Endothelial cell of umbilical vein (primary cell): Measurements from ENCODE around the gene AMFR. TPM values are rescaled to one million over a fixed set of nuclear protein-coding genes. Genes with fewer than 3 reads are reported as not detected.

Experiments
- BruUV-seq: library from RNA; stranded (reverse); fragments of 400-500 nt; replicated peaks from 2 replicates; lab custom pipeline; 2021; lab: Mats Ljungman, UMichigan
- CTCF ChIA-PET: fragments of 300-600, 350-600 bp; sonication (Branson Sonifier 250); formaldehyde crosslinking; loops from one replicate; lab custom pipeline; 2021; ENCODE audit warnings: antibody characterized with exemption, inconsistent platforms; lab: Charles Lee
- POLR2A ChIA-PET: fragments of 300-600, 350-600 bp; sonication (Branson Sonifier 250); formaldehyde crosslinking; loops from one replicate; lab custom pipeline; 2021; ENCODE audit warnings: antibody characterized with exemption, inconsistent platforms; lab: Charles Lee
- DNase-seq: peaks from one replicate; pipeline ENCODE4 v3.0.0-alpha.2; 2011; ENCODE audit warnings: low read depth, low spot score
- FAIRE-seq: peaks from 2 replicates; lab custom pipeline; 2011; peaks lifted over from hg19 to GRCh38; lab: Jason Lieb, UNC
- H2AFZ ChIP-seq: 2 replicates; pipeline ENCODE4 v1.6.0; 2012; ENCODE audit warnings: low read depth, low read length, control low read depth, inconsistent platforms
- H3K27ac ChIP-seq: 2 replicates; pipeline ENCODE4 v1.5.1; 2011; ENCODE audit warnings: low read depth, mild to moderate bottlenecking, control low read depth, low read length, moderate library complexity; ENCODE audit not compliant: insufficient read depth
- H3K27me3 ChIP-seq, 2 experiments: 2 replicates each; pipeline versions ENCODE4 v1.6.0 to v1.6.1; 2011; ENCODE audit warnings: low read length in 2 of 2, mixed read lengths in 1 of 2; ENCODE audit not compliant: control insufficient read depth in 2 of 2, insufficient read depth in 2 of 2
- H3K36me3 ChIP-seq, 2 experiments: 2 replicates in 1 of 2; 3 replicates in 1 of 2; pipeline ENCODE4 v1.5.1; 2011; ENCODE audit warnings: low read length in 2 of 2, mild to moderate bottlenecking in 1 of 2, moderate library complexity in 1 of 2; ENCODE audit not compliant: control insufficient read depth in 2 of 2, insufficient read depth in 2 of 2; ENCODE audit errors: extremely low read depth in 1 of 2
- H3K4me1 ChIP-seq: 3 replicates; pipeline ENCODE4 v1.5.1; 2011; ENCODE audit warnings: mild to moderate bottlenecking, low read length; ENCODE audit not compliant: control insufficient read depth, insufficient read depth; ENCODE audit errors: extremely low read depth
- H3K4me2 ChIP-seq: 2 replicates; pipeline ENCODE4 v1.6.1; 2011; ENCODE audit warnings: low read length, control low read depth, mixed read lengths; ENCODE audit not compliant: insufficient read depth
- H3K4me3 ChIP-seq, 3 experiments: fragments of 200-600 bp in 1 of 3; sonication (generic), shearing (Covaris generic) in 1 of 3; replicated peaks in 1 of 3; 2 replicates each; pipeline ENCODE4 v1.5.1; 2011 to 2016; ENCODE audit warnings: control low read depth in 3 of 3, low read length in 3 of 3, mild to moderate bottlenecking in 2 of 3, inconsistent platforms in 1 of 3, low read depth in 1 of 3, moderate library complexity in 1 of 3; ENCODE audit not compliant: insufficient read depth in 1 of 3
- H3K79me2 ChIP-seq: 2 replicates; pipeline ENCODE4 v1.6.0; 2012; ENCODE audit warnings: low read length, inconsistent platforms; ENCODE audit not compliant: control insufficient read depth, insufficient read depth
- H3K9ac ChIP-seq: replicated peaks from 2 replicates; pipeline ENCODE3; 2011; ENCODE audit warnings: low read length, control low read depth; ENCODE audit not compliant: insufficient read depth; ENCODE audit errors: extremely low read depth
- H3K9me1 ChIP-seq: replicated peaks from 3 replicates; pipeline ENCODE4 v1.6.0; 2011; ENCODE audit warnings: mild to moderate bottlenecking, low read length; ENCODE audit not compliant: control insufficient read depth, insufficient read depth; ENCODE audit errors: extremely low read depth
- H3K9me3 ChIP-seq: replicated peaks from 2 replicates; pipeline ENCODE4 v1.5.1; 2012; ENCODE audit warnings: low read length, inconsistent platforms; ENCODE audit not compliant: control insufficient read depth, insufficient read depth
- H4K20me1 ChIP-seq: replicated peaks from 2 replicates; pipeline ENCODE3; 2011; ENCODE audit warnings: mild to moderate bottlenecking, low read length; ENCODE audit not compliant: control insufficient read depth, insufficient read depth; ENCODE audit errors: extremely low read depth
- CTCF ChIP-seq, 2 donors: IDR thresholded peaks; 1 replicate in 1 of 2; 2 replicates in 1 of 2; pipeline ENCODE4 v1.5.1; 2011; ENCODE audit warnings: low read length in 2 of 2, mild to moderate bottlenecking in 2 of 2, moderate library complexity in 2 of 2, control low read depth in 1 of 2, inconsistent platforms in 1 of 2, low read depth in 1 of 2; ENCODE audit not compliant: insufficient read depth in 1 of 2; ENCODE audit errors: extremely low read depth in 1 of 2
- EZH2 ChIP-seq: IDR thresholded peaks from 2 replicates; pipeline ENCODE4 v1.6.1; 2012; ENCODE audit warnings: borderline replicate concordance, low read depth, mild to moderate bottlenecking, moderate library complexity, low read length, inconsistent platforms; ENCODE audit not compliant: severe bottlenecking
- FOS ChIP-seq: IDR thresholded peaks from 2 replicates; pipeline ENCODE4 v1.6.1; 2011; ENCODE audit warnings: mild to moderate bottlenecking, low read length, moderate library complexity, borderline replicate concordance; ENCODE audit not compliant: insufficient read depth
- GATA2 ChIP-seq: IDR thresholded peaks from 2 replicates; pipeline ENCODE4 v1.7.0; 2011; ENCODE audit warnings: low read depth, mild to moderate bottlenecking, moderate library complexity, mixed read lengths, low read length; ENCODE audit not compliant: insufficient read length, insufficient read depth
- JUN ChIP-seq: IDR thresholded peaks from 2 replicates; pipeline ENCODE4 v1.6.1; 2011; ENCODE audit warnings: borderline replicate concordance, low read depth; ENCODE audit not compliant: insufficient read length, insufficient read depth
- MAX ChIP-seq: IDR thresholded peaks from 2 replicates; pipeline ENCODE4 v1.6.1; 2011; ENCODE audit not compliant: insufficient read depth, insufficient read length
- MYC ChIP-seq: IDR thresholded peaks from one replicate; pipeline ENCODE4 v1.6.1; 2011; ENCODE audit warnings: mild to moderate bottlenecking, low read depth, low read length
- POLR2A ChIP-seq: IDR thresholded peaks from 2 replicates; pipeline ENCODE4 v1.6.1; 2012; ENCODE audit warnings: low read depth, mild to moderate bottlenecking, control low read depth, low read length
- POLR2AphosphoS5 ChIP-seq: IDR thresholded peaks from 2 replicates; pipeline ENCODE4 v1.6.1; 2012; ENCODE audit warnings: low read depth, mild to moderate bottlenecking, control low read depth, low read length, moderate library complexity; ENCODE audit not compliant: insufficient read depth
- dilution Hi-C: fragments of 300-500 bp; cut with MboI; formaldehyde crosslinking; loops from one replicate; pipeline ENCODE4 v1.15.0; 2019; ENCODE audit warnings: low sequenced_read_pairs; ENCODE audit not compliant: extremely low pct_ligation_motif_present
- intact Hi-C: fragments of 100-400 bp; cut with micrococcal nuclease; formaldehyde crosslinking; loops from one replicate; pipeline ENCODE4 v1.10.0; 2022
- polyA plus RNA-seq, 4 experiments: library from polyadenylated mRNA; depleted of rRNA in 3 of 4; stranded (reverse) in 3 of 4; unstranded in 1 of 4; fragments of >200 nt; gene quantifications; 2 replicates each; pipeline versions ENCODE4 v1.2.1 to v1.2.3, GENCODE V29; 2011 to 2012; ENCODE audit warnings: missing spikeins in 1 of 4
- total RNA-seq: library from RNA; stranded (reverse); gene quantifications from 2 replicates; pipeline ENCODE4 v1.2.3, GENCODE V29; 2021

Gene AMFR
- total and polyA plus RNA-seq, 2 donors (not counting 3 experiments of a cell fraction or from before 2014, with no cell fraction given): 66.5 to 71.7 TPM

GRCh38 chr16:56350491-56351405, 74.6 kb downstream of the AMFR start:
- Histone ChIP-seq H3K9me3 (no peaks in the 10 kb centered on the region), H3K4me3 (no peak overlapping the region), H3K9me1 (no peaks in the 10 kb centered on the region), H3K79me2 (no peaks in the 10 kb centered on the region), H3K4me2 (no peak overlapping the region), H3K9ac (no peak overlapping the region), H3K27ac (no peak overlapping the region), H3K27me3 (peaks cover 0 to 3% of the 10 kb centered on the region in 2 experiments), H2AFZ (no peak overlapping the region), H4K20me1 (no peaks in the 10 kb centered on the region), H3K36me3 (no peaks in the 10 kb centered on the region), H3K4me1 (no peaks in the 10 kb centered on the region)
- dilution Hi-C loops (no loop called here), intact Hi-C loops (no loop called here)
- no TSS peak for BruUV-seq
- CTCF ChIA-PET: interaction anchor here (2.3 kb wide), 1 partner anchor 32 kb away, joined by 6 read pairs; no protein-coding TSS in a partner anchor
- TF ChIP-seq EZH2 (no peak), MAX (no peak), JUN (no peak), POLR2AphosphoS5 (no peak), FOS (no peak), POLR2A (no peak), CTCF (IDR thresholded peaks at IDR 0.05; ENCODE audit: extremely low read depth in 1 of 2, insufficient read depth in 1 of 2, low read depth in 1 of 2, low read length in 2 of 2) (no peak), MYC (no peak), GATA2 (no peak)
- no peak for DNase-seq
- no peak for FAIRE-seq
- POLR2A ChIA-PET: no interaction called here
